ENCODE data around the gene RELA. TPM values are rescaled to one million over a fixed set of nuclear protein-coding genes. Genes with fewer than 3 reads are reported as not detected.

Gene RELA
- total RNA-seq, 1 experiment from 2014 or later: 35.1 TPM

DNA sequence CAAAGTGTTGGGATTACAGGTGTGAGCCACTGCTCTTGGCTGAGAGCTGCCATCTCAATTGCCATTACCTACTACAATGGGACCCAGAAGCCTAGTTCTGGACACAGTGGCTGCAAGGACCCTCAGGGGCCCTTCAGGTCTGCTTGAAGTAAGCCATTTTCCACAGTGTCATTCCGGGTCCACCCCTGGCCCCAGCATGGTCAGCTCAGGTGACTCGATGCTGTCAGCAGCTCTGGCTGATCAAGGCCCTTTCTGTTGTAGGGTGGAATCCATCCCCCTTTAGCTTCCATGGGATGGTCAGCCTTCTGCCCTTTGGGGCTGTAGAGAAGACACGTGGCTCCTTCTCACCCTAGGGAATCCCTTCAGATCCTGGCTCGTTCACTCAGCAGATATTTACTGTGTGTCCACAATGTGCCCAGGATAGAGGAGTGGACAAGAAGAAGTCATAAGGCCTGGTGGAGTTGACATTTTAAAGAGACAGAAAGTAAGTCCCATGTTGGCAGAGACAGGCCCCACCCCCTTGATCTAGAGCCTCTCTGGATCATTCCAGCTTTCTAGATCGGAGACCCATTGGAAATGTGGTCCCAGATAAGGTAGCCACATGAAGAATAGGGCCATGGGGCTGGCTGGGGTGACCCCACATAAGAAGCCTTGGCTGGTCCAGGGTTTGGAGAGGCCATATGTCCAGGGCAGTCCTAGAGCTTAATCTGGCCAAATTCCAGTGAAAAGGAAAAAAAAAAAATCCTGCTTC is 34.3 kb upstream of the RELA start:
- CTCF ChIA-PET: interaction anchor here (0.8 to 1.3 kb wide), 2 partner anchors 30 to 83 kb away, joined by 4 to 11 read pairs; no protein-coding TSS in a partner anchor
- Mint-ChIP-seq H3K4me3 (no peak overlapping the region), H3K36me3 (no peaks in the 10 kb centered on the region), H3K27me3 (ENCODE audit: low read depth) (peaks cover 14% of the 10 kb centered on the region), H3K4me1 (peaks cover 3% of the 10 kb centered on the region; the same call in 1 of the 2 replicates), H3K9me3 (peaks cover 17% of the 10 kb centered on the region), H3K27ac (no peak overlapping the region)
- DNase-seq (ENCODE audit: low spot score): no peak
- POLR2A ChIA-PET: no interaction called here
- ATAC-seq: no peak
- TF ChIP-seq, protein P1, sequence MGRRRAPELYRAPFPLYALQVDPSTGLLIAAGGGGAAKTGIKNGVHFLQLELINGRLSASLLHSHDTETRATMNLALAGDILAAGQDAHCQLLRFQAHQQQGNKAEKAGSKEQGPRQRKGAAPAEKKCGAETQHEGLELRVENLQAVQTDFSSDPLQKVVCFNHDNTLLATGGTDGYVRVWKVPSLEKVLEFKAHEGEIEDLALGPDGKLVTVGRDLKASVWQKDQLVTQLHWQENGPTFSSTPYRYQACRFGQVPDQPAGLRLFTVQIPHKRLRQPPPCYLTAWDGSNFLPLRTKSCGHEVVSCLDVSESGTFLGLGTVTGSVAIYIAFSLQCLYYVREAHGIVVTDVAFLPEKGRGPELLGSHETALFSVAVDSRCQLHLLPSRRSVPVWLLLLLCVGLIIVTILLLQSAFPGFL (CRISPR knock-in tag; IDR thresholded peaks at IDR 0.05; ENCODE audit: borderline replicate concordance): no peak
- no peak for TF ChIP-seq TP53 (CRISPR knock-in tag; IDR thresholded peaks at IDR 0.05)
- no peak for TF ChIP-seq ZNF423 (CRISPR knock-in tag; IDR thresholded peaks at IDR 0.05)
- TF ChIP-seq ZNF671 (CRISPR knock-in tag; IDR thresholded peaks at IDR 0.05): no peak
- TF ChIP-seq ELF4 (CRISPR knock-in tag; IDR thresholded peaks at IDR 0.05; ENCODE audit: low read depth): no peak
- TF ChIP-seq, protein P2, sequence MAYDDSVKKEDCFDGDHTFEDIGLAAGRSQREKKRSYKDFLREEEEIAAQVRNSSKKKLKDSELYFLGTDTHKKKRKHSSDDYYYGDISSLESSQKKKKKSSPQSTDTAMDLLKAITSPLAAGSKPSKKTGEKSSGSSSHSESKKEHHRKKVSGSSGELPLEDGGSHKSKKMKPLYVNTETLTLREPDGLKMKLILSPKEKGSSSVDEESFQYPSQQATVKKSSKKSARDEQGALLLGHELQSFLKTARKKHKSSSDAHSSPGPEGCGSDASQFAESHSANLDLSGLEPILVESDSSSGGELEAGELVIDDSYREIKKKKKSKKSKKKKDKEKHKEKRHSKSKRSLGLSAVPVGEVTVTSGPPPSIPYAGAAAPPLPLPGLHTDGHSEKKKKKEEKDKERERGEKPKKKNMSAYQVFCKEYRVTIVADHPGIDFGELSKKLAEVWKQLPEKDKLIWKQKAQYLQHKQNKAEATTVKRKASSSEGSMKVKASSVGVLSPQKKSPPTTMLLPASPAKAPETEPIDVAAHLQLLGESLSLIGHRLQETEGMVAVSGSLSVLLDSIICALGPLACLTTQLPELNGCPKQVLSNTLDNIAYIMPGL (CRISPR knock-in tag; IDR thresholded peaks at IDR 0.05): no peak
- TF ChIP-seq NFATC4 (CRISPR knock-in tag; IDR thresholded peaks at IDR 0.05): no peak
- TF ChIP-seq, protein P3, sequence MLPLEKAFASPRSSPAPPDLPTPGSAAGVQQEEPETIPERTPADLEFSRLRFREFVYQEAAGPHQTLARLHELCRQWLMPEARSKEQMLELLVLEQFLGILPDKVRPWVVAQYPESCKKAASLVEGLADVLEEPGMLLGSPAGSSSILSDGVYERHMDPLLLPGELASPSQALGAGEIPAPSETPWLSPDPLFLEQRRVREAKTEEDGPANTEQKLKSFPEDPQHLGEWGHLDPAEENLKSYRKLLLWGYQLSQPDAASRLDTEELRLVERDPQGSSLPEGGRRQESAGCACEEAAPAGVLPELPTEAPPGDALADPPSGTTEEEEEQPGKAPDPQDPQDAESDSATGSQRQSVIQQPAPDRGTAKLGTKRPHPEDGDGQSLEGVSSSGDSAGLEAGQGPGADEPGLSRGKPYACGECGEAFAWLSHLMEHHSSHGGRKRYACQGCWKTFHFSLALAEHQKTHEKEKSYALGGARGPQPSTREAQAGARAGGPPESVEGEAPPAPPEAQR (CRISPR knock-in tag; IDR thresholded peaks at IDR 0.05): no peak
- TF ChIP-seq ZNF317 (CRISPR knock-in tag; IDR thresholded peaks at IDR 0.05; ENCODE audit: borderline replicate concordance, low read depth): no peak
- TF ChIP-seq TEAD1 (CRISPR knock-in tag; IDR thresholded peaks at IDR 0.05): no peak
- no peak for TF ChIP-seq ZNF416 (CRISPR knock-in tag; IDR thresholded peaks at IDR 0.05)

DNA sequence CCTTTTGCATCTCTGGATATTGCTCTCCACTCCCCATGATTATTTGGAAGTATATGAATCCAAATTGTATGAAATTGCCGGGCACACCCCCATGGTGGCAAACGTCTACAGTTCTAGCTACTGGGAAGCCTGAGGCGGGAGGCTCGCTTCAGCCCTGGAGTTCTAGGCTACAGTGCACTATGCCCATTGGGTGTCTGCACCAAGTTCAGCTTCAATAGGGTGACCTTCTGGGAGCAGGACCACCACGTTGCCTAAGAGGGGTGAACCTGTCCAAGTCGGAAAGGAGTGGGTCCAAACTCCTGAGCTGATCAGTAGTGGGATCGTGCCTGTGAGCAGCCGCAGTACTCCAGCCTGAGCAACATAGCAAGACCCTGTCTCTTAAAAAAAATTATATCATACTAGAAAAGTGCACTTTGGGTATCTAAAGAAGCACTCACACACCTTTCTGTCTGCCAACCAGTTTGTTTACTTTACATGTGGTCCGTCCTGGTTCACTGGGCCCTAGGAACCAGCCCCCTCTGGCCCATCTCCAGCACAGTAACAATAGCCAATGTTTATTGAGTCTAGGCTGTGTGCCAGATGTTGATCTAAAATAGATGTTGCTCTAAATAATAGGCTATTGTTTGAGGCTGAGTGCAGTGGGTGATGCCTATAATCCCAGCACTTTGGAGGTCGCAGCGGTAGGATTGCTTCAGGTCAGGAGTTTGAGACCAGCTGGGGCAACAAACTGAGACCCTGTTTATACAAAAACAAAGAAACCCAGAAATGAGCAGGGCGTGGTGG is 32.9 kb upstream of the RELA start:
- H3K27me3 Mint-ChIP-seq (ENCODE audit: low read depth): peaks cover 12% of the 10 kb centered on the region
- no peak for ATAC-seq
- peaks cover 13% of the 10 kb centered on the region for H3K9me3 Mint-ChIP-seq
- H3K4me3 Mint-ChIP-seq: no peak overlapping the region
- ChIA-PET POLR2A (no interaction called here), CTCF (interaction anchor here (2.1 kb wide), 1 partner anchor 84 kb away, joined by 6 read pairs; no protein-coding TSS in a partner anchor)
- TF ChIP-seq ELF4 (CRISPR knock-in tag; IDR thresholded peaks at IDR 0.05; ENCODE audit: low read depth): no peak
- TF ChIP-seq, protein P4, sequence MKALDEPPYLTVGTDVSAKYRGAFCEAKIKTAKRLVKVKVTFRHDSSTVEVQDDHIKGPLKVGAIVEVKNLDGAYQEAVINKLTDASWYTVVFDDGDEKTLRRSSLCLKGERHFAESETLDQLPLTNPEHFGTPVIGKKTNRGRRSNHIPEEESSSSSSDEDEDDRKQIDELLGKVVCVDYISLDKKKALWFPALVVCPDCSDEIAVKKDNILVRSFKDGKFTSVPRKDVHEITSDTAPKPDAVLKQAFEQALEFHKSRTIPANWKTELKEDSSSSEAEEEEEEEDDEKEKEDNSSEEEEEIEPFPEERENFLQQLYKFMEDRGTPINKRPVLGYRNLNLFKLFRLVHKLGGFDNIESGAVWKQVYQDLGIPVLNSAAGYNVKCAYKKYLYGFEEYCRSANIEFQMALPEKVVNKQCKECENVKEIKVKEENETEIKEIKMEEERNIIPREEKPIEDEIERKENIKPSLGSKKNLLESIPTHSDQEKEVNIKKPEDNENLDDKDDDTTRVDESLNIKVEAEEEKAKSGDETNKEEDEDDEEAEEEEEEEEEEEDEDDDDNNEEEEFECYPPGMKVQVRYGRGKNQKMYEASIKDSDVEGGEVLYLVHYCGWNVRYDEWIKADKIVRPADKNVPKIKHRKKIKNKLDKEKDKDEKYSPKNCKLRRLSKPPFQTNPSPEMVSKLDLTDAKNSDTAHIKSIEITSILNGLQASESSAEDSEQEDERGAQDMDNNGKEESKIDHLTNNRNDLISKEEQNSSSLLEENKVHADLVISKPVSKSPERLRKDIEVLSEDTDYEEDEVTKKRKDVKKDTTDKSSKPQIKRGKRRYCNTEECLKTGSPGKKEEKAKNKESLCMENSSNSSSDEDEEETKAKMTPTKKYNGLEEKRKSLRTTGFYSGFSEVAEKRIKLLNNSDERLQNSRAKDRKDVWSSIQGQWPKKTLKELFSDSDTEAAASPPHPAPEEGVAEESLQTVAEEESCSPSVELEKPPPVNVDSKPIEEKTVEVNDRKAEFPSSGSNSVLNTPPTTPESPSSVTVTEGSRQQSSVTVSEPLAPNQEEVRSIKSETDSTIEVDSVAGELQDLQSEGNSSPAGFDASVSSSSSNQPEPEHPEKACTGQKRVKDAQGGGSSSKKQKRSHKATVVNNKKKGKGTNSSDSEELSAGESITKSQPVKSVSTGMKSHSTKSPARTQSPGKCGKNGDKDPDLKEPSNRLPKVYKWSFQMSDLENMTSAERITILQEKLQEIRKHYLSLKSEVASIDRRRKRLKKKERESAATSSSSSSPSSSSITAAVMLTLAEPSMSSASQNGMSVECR (CRISPR knock-in tag; IDR thresholded peaks at IDR 0.05; ENCODE audit: borderline replicate concordance): no peak
- no peak for TF ChIP-seq CREM (CRISPR knock-in tag; IDR thresholded peaks at IDR 0.05)
- H3K4me1 Mint-ChIP-seq: peaks cover 3% of the 10 kb centered on the region; the same call in 1 of the 2 replicates
- DNase-seq (ENCODE audit: low spot score): no peak
- H3K27ac Mint-ChIP-seq: no peak overlapping the region
- H3K36me3 Mint-ChIP-seq: no peaks in the 10 kb centered on the region

Measured in WTC11 (cell line).